GM19397 (cell line): ENCODE data around the gene COL6A2.

ENCODE experiments used
- ATAC-seq: cut with Tn5 transposase; IDR thresholded peaks from one replicate; pipeline ENCODE4 v1.9.1; 2021; ENCODE audit warnings: mild to moderate bottlenecking, moderate library complexity; ENCODE audit not compliant: unreplicated experiment

The COL6A2 gene

DNA sequence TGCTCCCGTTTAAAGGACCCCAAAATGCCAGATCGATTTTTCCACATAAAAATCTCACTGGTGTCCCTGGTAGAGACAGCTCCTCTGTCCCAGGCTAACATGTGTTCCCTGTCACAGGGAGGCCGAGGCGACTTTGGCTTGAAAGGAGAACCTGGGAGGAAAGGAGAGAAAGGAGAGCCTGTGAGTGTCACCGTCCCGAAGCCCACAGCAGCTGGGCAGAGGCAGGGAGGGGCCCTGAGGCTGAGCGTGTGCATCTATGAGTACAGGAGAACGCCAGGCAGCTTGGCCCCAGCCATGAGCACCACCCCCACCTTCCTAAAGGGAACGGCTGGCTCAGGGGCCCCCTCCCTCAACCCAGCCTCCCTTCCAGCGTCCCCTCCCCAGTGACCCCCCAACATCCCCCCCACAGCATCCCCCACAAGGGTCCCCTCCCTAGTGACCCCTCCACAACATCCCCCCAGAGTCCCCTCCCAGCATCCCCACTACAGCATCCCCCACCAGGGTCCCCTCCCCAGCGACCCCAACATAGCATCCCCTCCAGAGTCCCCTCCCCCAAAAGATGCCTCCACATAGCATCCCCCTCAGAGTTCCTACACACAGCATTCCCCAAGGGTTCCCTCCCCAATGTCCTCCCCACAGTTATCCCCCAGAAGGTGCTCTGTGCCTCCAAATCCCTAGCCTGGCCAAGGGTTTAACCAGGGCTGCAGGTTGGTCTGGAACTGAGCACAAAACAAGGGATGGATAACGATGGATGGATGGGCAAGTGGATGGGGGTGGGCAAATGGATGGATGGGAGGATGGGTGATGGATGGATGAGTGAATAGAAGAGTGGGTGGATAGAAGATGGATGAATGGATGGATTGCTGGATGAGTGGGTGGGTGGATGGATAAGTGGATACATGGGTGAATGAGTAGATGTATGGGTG lies 25.1 kb downstream of the COL6A2 start:
- ATAC-seq: no peak

DNA sequence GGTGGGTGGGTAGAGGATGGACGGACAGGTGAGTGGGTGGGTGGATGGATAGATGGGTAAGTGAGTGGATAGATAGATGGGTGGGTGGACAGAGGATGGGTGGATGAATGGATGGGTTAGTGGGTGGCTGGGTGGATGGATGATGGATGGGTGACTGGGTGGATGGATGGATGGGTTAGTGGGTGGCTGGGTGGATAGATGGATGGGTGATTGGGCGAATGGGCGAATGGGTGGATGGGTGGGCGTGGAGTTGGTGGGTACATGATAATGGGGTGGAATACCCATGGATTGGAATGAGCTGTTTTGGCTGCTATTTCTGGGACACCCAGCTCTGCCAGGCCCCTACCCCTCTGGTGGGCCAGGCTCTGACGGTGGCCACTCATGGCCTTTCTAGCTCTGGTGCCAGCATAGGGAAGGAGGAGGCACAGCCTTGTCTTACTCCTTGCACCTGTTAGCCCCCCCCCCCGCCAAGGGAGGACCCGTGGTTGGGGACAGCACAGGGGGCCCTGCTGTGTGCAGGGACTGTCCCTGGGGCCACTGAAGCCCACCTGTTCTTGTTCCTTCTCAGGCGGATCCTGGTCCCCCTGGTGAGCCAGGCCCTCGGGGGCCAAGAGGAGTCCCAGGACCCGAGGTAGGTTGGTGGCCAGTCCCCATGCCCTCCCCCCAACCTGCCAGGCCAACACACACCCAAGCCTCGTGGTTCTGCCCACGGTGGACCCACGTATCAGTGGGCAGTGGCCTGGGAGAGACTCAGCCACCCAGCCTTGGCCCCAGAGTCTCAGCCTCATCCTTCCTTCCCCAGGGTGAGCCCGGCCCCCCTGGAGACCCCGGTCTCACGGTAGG lies 26.4 kb downstream of the COL6A2 start:
- no peak for ATAC-seq

DNA sequence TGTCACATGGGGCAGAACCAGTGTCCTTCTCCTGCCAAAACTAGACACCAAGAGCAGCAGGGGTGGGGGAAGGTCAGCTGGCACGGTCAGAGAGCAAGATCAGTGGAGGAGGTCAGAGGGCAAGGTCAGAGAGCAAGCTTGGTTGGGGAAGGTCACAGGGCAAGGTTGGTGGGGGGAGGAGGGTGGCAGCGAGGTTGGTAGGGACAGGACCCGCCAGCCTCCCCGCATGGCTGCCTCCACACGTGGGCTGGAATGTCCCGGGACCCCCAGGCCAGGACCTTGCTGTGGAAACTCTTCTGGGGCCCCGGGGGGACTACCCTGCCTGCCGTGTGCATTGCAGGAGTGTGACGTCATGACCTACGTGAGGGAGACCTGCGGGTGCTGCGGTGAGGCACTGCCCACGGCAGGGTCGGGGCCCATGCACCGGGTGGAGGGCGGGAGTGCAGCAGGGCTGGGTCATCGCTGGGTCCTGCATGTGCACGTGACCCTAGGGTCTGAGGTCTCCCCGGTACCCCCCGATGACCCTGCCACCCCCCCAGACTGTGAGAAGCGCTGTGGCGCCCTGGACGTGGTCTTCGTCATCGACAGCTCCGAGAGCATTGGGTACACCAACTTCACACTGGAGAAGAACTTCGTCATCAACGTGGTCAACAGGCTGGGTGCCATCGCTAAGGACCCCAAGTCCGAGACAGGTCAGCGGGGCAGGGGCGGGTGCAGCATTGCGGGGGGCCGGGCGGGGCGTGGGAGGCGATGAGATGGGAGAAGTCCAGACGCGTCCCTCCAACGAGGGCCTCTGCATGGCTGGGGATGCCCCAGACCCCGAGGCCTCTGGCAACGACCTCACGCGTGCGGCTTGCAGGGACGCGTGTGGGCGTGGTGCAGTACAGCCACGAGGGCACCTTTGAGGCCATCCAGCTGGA lies 27.3 kb downstream of the COL6A2 start:
- no peak for ATAC-seq

DNA sequence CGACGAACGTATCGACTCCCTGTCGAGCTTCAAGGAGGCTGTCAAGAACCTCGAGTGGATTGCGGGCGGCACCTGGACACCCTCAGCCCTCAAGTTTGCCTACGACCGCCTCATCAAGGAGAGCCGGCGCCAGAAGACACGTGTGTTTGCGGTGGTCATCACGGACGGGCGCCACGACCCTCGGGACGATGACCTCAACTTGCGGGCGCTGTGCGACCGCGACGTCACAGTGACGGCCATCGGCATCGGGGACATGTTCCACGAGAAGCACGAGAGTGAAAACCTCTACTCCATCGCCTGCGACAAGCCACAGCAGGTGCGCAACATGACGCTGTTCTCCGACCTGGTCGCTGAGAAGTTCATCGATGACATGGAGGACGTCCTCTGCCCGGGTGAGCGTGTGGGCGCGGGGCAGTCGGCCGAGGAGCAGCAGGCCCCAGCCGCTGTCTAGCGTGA lies 28.0 kb downstream of the COL6A2 start:
- ATAC-seq: no peak

DNA sequence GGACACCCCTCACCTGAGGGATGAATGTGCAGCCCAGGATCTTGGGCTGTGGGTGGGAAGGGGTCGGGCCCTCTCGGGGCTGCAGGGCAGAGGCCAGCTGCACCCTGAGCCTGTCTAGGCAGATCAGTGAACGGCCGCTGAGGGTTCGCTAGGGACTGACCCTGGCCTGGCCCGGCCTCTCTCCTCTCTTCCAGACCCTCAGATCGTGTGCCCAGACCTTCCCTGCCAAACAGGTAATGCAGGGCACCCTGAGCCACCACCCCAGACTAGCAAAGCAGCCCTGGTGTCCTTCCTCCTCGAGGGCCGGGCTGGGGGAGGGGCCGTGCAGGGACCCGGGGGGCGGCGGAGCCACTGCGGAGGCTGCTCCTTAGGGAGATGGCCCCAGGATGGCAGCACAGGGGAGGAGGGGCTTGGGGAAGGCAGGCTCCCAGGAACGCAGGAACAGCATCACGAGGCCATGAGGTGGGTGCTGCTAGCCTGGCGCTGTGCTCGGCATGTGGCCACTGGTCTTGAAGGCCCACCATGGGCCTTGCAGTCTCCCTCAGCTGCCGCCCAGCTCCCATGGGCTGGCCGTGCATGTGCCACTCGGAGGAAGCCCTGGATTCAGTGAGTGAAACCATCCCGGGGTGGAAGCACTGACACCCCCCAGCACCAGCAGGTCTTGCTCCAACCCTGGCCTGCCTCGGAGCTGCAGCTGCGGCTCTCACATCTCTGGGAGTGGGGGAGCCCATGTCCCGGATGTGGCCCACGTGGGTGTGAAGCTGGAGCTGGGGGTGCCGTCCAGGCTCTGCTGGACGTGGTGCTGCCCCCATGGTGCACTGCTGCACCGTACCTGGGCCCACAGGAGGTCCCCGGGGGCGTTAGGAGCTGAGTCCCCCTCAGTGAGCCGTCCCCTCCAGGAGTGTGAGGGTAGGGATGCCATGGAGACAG lies 28.7 kb downstream of the COL6A2 start:
- no peak for ATAC-seq

DNA sequence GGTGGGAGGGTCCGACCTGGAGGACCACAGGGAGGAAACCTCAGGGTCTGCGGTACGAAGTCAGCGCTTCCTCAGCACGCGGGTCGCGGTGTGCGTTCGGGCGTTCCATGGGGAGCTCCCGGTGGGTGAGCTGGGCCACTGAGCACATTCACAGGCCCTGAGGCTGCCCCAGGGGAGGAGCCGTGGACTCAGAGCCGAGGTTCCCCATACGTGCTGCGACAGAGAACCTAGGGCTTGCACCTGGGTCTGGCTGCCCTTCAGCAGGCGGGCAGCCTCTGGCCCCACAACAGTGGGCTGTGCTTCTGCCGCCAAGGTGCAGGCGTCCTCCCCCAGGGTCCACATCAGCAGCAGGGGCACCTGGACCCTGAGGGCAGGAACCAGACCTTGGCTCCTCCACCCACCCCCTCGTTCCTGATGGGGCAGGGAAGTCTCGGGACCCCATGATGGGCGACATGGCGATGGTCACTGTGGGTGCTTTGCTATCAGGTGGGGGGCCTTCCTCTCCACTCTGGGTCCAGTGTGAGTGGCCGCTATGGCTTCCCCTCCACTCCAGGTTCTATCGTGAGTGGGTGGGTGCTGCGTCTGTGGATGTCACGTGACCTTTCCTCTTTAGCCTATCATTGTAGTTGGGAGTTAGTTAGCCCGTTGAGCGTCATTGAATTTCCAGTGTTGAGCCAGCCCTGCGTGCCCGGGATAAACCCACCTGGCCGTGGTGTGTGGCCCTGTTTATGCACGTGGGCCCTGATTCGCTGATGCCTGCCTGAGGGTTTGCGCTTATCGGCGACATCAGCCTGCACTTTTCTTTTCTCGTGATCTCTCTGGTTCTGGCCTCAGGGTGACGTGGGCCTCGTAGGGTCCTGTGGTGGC lies 29.6 kb downstream of the COL6A2 start:
- no peak for ATAC-seq

DNA sequence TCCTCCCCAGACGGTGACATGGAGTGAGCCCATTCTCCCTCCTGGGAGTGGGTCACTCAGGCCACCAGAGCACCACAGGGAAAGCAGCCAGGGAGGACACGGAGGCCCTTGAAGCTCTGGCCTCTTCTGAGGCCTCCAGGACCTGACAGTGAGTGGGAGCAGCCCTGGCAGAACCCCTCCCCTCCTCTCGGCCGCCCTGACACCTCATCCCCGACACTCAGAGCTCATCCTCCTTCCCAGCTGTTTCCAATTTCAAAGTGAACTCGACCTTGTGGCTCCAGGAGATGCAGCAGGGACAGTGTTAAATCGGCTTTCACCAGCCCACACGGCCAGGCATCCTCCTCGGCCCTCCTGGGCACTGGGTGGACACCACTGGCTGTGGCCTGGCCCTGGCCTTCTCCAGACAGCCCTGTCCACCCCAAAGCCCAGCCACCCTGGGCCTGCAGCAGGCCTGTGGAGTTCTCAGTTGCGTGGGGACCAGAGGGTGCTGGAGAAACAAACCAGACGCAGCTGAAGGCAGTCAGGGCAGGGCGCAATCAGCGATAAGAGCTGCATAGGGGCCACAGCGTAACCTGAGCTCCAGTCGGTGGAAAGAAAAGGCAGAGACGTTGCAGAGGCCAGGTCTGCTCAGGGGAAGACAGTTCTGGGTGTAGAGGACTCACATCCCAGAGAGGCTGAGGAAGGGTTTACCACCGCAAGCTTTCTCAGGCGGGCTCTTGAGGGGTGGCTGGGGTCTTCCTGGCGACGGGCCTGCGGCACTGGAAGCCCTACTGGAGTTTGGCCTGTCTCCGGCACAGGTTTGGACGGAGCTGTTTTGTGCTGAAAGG lies 30.4 kb downstream of the COL6A2 start:
- ATAC-seq: no peak

DNA sequence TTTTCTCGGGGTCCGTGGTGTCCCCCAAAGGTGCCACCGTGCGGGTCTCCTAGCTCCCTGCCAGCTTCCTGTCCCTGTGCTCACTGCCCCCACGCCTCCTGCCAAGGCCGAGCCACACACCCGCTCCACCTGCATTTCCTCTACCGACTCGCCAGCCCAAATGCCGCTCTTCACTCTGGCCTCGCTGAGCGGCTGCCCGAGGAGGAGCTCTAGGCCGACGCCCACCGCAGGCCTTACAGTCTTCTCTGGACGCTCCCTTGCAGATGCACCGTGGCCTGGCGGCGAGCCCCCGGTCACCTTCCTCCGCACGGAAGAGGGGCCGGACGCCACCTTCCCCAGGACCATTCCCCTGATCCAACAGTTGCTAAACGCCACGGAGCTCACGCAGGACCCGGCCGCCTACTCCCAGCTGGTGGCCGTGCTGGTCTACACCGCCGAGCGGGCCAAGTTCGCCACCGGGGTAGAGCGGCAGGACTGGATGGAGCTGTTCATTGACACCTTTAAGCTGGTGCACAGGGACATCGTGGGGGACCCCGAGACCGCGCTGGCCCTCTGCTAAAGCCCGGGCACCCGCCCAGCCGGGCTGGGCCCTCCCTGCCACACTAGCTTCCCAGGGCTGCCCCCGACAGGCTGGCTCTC lies 31.1 kb downstream of the COL6A2 start:
- ATAC-seq: no peak

DNA sequence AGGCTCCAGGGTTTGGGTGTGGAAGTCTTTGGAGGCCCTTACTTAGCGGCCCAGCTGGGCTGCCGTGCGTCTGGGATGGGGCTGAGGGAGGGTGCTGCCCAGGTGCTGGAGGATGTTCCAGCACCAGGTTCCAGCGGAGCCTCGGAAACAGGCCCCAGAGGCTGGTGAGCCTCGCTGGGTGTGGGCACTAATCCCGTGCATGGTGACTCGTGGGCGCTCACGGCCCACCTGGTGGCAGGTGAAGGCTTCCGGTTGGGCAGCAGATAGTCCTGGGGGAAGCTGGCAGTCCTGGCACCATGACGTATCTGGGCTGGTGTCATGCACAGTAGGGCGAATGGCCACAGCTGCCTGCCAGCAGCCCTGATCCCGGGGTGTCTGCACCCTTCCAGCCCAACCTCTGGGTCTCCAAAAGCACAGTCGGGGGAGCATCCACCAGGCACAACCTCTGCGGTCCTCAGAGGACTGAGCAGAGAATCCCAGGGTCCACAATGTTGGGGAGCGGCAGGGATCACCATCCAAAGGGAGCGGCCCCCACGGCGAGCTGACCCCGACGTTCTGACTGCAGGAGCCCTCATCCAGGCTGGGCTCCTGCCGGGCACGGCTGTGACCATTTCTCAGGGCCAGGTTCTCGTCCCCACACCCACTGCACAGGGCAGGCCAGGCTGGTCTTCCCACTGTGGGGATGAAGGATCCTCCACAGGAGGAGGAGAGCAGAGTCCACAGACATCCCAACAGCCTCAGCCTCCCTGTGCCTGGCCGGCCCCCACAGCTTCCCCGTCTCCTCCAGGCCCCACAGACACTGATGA lies 32.1 kb downstream of the COL6A2 start:
- no peak for ATAC-seq

DNA sequence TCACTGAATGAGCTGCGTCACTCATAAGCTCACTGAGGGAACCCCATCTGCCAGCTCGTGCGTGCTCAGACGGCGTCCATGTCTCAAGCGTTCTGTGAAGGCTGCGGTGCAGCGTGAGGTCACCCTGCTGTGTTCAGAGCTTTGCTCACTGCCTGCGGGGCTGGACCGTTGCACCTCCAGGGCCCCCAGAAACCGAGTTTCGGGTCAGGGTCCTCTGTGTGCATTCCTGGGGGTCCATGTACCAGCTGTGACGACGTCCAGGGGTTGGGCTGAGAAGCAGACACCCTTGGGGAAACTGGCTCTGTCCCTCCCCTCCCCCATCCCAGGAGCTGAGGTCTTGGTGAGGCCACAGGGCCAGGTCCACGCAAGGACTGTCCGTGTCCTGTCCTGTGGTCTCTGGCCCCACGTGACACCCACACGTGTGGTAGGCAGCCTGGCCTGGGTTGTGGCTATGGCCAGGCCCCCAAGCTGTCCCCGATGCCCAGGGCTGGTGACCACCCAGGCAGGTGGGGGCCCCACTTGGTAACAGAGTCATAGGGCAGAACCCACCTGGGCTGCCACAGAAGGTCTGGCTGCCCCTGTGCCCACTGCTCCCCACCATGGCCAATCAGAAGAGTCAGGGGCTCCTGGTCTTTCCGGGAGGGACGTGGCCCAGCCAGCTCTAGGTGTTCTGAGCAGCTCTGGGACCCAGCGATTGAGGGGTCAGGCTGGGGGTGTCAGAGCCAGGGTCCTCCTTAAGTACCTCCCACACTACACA lies 33.1 kb downstream of the COL6A2 start:
- ATAC-seq: no peak

DNA sequence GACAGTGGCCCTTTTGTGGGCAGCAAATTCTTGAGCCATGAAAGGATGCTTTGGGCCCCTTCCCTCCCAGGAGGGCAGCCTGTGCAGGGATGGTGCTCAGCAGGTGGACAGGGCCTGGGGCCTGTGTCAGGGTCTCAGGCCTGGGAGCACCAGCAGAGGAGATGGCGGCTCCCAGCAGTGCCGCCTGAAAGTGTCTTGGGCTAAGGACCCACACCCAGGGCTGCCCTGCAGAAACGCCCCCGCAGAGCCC lies 33.6 kb downstream of the COL6A2 start:
- ATAC-seq: no peak

DNA sequence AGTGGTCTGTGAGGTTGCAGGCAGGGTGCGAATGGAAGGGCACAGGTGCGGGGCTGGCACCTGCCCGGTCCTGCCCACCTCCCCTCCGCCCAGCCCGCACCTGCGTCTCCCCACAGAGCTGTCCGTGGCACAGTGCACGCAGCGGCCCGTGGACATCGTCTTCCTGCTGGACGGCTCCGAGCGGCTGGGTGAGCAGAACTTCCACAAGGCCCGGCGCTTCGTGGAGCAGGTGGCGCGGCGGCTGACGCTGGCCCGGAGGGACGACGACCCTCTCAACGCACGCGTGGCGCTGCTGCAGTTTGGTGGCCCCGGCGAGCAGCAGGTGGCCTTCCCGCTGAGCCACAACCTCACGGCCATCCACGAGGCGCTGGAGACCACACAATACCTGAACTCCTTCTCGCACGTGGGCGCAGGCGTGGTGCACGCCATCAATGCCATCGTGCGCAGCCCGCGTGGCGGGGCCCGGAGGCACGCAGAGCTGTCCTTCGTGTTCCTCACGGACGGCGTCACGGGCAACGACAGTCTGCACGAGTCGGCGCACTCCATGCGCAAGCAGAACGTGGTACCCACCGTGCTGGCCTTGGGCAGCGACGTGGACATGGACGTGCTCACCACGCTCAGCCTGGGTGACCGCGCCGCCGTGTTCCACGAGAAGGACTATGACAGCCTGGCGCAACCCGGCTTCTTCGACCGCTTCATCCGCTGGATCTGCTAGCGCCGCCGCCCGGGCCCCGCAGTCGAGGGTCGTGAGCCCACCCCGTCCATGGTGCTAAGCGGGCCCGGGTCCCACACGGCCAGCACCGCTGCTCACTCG lies 34.1 kb downstream of the COL6A2 start:
- ATAC-seq: no peak

DNA sequence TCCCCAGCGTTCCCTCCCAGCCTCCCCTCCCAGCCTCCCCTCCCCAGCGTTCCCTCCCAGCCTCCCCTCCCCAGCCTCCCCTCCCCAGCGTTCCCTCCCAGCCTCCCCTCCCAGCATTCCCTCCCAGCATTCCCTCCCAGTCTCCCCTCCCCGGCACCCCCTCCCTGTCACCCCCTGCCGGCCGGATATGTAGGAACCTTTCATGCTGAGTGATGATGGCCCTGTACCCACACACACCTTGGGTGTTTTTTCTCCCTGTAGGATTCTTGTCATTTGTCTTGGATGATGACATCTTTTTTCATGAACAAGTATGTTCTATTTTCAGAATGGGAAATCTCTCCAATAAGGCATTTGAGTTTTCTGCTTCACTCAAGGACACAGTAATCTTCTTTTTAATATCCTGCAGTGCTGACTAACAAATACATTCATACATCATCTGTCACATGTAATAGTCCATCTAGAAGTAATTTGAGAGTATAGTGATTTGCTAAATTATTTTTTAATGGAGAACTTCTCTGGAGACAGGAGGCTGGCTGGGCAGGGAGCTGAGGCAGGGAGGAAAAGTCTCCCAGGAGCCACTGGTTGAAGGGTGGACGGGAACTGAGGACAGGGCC lies 38.0 kb downstream of the COL6A2 start:
- ATAC-seq: no peak

DNA sequence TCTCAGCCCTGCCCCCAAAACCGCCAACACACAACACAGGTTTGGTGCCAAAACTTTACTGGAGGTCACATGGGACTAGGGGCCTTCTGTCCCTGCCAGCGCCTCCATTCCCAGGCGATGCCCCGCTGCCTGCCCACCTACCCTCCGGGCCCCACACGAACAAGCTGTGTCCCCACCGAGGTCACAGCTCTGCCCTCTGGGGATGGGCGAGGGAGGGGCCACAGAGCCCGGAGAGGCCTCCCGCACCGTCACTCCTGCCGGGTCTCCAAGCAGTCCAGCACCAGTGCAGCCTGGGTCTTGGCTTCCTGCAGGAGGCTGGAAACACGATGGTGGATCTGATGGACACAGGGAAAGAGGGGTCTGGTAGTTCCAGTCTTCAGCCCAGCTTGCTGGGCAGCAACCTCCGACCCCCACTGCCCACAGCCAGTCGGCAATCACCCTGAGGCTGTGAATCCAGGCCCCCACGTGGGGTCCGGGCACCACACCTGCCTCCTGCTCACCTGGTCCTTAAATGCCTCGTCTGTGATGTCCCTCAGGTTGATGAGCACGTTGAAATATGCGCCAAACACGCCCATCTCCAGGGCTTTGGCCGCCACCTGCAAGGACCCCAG lies 38.9 kb downstream of the COL6A2 start:
- no peak for ATAC-seq
